AG10803 (cell line): ENCODE results near the gene TRIM32.

Experiments
- DNase-seq: peaks from one replicate; pipeline ENCODE4 v3.0.0; 2010; ENCODE audit warnings: low read depth
- H3K4me3 ChIP-seq: 2 replicates; pipeline ENCODE4 v1.5.1; 2011; ENCODE audit warnings: mild to moderate bottlenecking, low read length, control low read depth
- CTCF ChIP-seq: conservative IDR thresholded peaks from 2 replicates; pipeline ENCODE4 v1.5.1; 2011; ENCODE audit warnings: mild to moderate bottlenecking, low read length, control low read depth, inconsistent platforms

TRIM32 gene

GRCh38 chr9:116749772-116750171 is 62.7 kb downstream of the TRIM32 start:
- no peak overlapping the region for H3K4me3 ChIP-seq
- DNase-seq, result no peak
- TF ChIP-seq CTCF, result no peak

- TF ChIP-seq CTCF, result no peak
- no peak overlapping the region for H3K4me3 ChIP-seq
- DNase-seq, result no peak
These were observed 63.4 kb downstream of the TRIM32 start for GRCh38 chr9:116750510-116750909.
